DND-41 (cell line): ENCODE data around the gene MX1.
A peak's percentile ranks its signal among the peaks of the same experiment; 100 is the strongest.
"Not testable (repeated sequence)": the region's sequence is repeated elsewhere in the genome, so short reads cannot be mapped to it uniquely, and the experiment has no call there.

ENCODE experiments used
- ATAC-seq: fragments of 200-7000 bp; cut with Tn5 transposase; 3 replicates; pipeline ENCODE4 v1.9.1; 2021; ENCODE audit warnings: low read depth; ENCODE audit not compliant: insufficient read depth
- DNase-seq: peaks from one replicate; pipeline ENCODE4 v3.0.0-alpha.2; 2020
- H2AFZ ChIP-seq: 2 replicates; pipeline ENCODE4 v1.6.0; 2012; ENCODE audit warnings: low read depth, low read length
- H3K27ac ChIP-seq: 2 replicates; pipeline ENCODE4 v1.5.1; 2012; ENCODE audit warnings: low read length, inconsistent platforms
- H3K27me3 ChIP-seq: fragments of 200-600 bp; sonication (generic); 2 replicates; pipeline ENCODE4 v1.6.0; 2012; ENCODE audit warnings: low read length, mild to moderate bottlenecking, inconsistent platforms; ENCODE audit not compliant: insufficient read depth, poor library complexity
- H3K36me3 ChIP-seq: 2 replicates; pipeline ENCODE4 v1.5.1; 2012; ENCODE audit warnings: low read length, inconsistent platforms; ENCODE audit not compliant: insufficient read depth
- H3K4me1 ChIP-seq: 2 replicates; pipeline ENCODE4 v1.5.1; 2012; ENCODE audit warnings: mild to moderate bottlenecking, low read length; ENCODE audit not compliant: insufficient read depth
- H3K4me2 ChIP-seq: 2 replicates; pipeline ENCODE4 v1.6.0; 2012; ENCODE audit warnings: mild to moderate bottlenecking, moderate library complexity, low read length, inconsistent platforms; ENCODE audit not compliant: insufficient read depth
- H3K4me3 ChIP-seq, 2 experiments: fragments of 200-600 bp in 1 of 2; shearing (Covaris generic) in 1 of 2; 2 replicates each; pipeline ENCODE4 v1.5.1; 2012 to 2016; ENCODE audit warnings: inconsistent platforms in 2 of 2, low read length in 2 of 2, mild to moderate bottlenecking in 2 of 2, low read depth in 1 of 2, moderate library complexity in 1 of 2
- H3K79me2 ChIP-seq: 2 replicates; pipeline ENCODE4 v1.6.0; 2012; ENCODE audit warnings: low read length, inconsistent platforms; ENCODE audit not compliant: insufficient read depth
- H3K9ac ChIP-seq: 2 replicates; pipeline ENCODE4 v1.6.0; 2012; ENCODE audit warnings: low read depth, mild to moderate bottlenecking, inconsistent platforms, low read length, moderate library complexity
- H3K9me3 ChIP-seq: 2 replicates; pipeline ENCODE4 v1.5.1; 2012; ENCODE audit warnings: low read length, moderate library complexity, mild to moderate bottlenecking, inconsistent platforms; ENCODE audit not compliant: insufficient read depth, severe bottlenecking
- H4K20me1 ChIP-seq: 2 replicates; pipeline ENCODE4 v1.6.0; 2012; ENCODE audit warnings: low read length; ENCODE audit not compliant: insufficient read depth
- EZH2 ChIP-seq: IDR thresholded peaks from 3 replicates; pipeline ENCODE4 v1.6.1; 2012; ENCODE audit warnings: borderline replicate concordance, low read depth, mild to moderate bottlenecking, moderate library complexity, low read length, inconsistent platforms; ENCODE audit not compliant: severe bottlenecking
- TF ChIP-seq, protein P1 (sequence below): IDR thresholded peaks from 2 replicates; pipeline ENCODE4 v1.5.1; 2012; ENCODE audit warnings: borderline replicate concordance, low read length, moderate library complexity, mild to moderate bottlenecking; ENCODE audit not compliant: poor library complexity, severe bottlenecking; ENCODE audit errors: extremely low read depth

MX1 gene

DNA sequence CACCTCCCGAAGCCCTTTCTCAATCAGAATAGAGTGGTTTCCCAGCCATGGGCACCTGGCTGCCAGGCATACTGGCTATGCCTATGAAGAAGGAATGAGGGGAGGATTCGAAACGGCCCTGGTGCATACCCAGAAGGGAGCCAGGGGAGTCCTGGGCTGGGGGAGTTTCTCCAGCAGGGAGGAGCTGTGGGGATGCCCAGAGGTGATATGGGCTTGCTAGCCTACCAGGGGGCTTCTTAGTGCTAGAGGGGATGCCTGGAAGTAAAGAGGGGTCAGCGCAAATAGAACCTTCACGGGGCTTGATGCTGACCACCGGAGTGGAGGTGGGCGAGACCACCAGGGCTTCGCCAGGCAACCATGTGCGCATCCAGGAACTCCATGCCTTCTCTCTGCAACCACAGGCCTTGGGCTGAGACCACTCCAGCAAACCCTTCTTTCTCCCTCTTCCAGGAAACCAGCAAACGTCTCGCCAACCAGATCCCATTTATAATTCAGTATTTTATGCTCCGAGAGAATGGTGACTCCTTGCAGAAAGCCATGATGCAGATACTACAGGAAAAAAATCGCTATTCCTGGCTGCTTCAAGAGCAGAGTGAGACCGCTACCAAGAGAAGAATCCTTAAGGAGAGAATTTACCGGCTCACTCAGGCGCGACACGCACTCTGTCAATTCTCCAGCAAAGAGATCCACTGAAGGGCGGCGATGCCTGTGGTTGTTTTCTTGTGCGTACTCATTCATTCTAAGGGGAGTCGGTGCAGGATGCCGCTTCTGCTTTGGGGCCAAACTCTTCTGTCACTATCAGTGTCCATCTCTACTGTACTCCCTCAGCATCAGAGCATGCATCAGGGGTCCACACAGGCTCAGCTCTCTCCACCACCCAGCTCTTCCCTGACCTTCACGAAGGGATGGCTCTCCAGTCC lies 18.2 kb upstream of the MX1 start:
- H3K36me3 ChIP-seq: peaks cover 75% of the 10 kb centered on the region

DNA sequence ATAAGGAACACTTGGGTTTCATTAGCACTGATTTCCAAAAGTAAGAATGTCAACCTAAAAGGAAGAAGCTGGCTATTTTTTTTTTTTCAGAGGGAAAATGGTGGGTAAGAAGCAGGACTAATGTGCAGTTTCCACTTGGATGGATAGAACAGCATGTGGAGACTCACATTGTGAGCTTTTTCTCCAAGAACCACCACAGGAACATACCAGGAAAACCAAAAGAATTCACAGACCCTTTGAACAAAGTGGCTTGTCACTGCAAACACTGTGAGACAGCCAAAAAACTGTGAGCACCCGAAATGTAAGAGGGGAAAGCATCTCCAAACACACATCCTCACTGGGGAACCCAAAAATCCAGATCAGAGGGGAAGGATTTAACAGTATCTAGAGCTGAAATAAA lies 15.7 kb upstream of the MX1 start:
- Histone ChIP-seq H3K79me2 (no peaks in the 10 kb centered on the region), H3K4me1 (no peaks in the 10 kb centered on the region), H3K27me3 (no peaks in the 10 kb centered on the region), H3K9ac (no peak overlapping the region), H3K36me3 (peaks cover 53% of the 10 kb centered on the region), H3K4me3 (no peak overlapping the region), H3K27ac (no peak overlapping the region), H3K4me2 (no peak overlapping the region), H4K20me1 (no peaks in the 10 kb centered on the region), H2AFZ (no peak overlapping the region), H3K9me3 (peaks cover 4% of the 10 kb centered on the region)
- ATAC-seq (no peak), DNase-seq (no peak)
- TF ChIP-seq EZH2: no peak
- TF ChIP-seq, protein P1, sequence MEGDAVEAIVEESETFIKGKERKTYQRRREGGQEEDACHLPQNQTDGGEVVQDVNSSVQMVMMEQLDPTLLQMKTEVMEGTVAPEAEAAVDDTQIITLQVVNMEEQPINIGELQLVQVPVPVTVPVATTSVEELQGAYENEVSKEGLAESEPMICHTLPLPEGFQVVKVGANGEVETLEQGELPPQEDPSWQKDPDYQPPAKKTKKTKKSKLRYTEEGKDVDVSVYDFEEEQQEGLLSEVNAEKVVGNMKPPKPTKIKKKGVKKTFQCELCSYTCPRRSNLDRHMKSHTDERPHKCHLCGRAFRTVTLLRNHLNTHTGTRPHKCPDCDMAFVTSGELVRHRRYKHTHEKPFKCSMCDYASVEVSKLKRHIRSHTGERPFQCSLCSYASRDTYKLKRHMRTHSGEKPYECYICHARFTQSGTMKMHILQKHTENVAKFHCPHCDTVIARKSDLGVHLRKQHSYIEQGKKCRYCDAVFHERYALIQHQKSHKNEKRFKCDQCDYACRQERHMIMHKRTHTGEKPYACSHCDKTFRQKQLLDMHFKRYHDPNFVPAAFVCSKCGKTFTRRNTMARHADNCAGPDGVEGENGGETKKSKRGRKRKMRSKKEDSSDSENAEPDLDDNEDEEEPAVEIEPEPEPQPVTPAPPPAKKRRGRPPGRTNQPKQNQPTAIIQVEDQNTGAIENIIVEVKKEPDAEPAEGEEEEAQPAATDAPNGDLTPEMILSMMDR: no peak

More for the DNA sequence above, 18.2 kb upstream of the MX1 start:
- Histone ChIP-seq H3K9ac (no peak overlapping the region), H3K27me3 (no peaks in the 10 kb centered on the region), H3K4me1 (no peaks in the 10 kb centered on the region), H3K4me3 (no peak overlapping the region), H3K79me2 (no peaks in the 10 kb centered on the region), H3K4me2 (no peak overlapping the region), H2AFZ (no peak overlapping the region), H3K9me3 (peaks cover 4% of the 10 kb centered on the region), H4K20me1 (no peaks in the 10 kb centered on the region), H3K27ac (no peak overlapping the region)
- TF ChIP-seq EZH2: no peak
- TF ChIP-seq, protein P1: no peak
- no peak for ATAC-seq
- DNase-seq: no peak

DNA sequence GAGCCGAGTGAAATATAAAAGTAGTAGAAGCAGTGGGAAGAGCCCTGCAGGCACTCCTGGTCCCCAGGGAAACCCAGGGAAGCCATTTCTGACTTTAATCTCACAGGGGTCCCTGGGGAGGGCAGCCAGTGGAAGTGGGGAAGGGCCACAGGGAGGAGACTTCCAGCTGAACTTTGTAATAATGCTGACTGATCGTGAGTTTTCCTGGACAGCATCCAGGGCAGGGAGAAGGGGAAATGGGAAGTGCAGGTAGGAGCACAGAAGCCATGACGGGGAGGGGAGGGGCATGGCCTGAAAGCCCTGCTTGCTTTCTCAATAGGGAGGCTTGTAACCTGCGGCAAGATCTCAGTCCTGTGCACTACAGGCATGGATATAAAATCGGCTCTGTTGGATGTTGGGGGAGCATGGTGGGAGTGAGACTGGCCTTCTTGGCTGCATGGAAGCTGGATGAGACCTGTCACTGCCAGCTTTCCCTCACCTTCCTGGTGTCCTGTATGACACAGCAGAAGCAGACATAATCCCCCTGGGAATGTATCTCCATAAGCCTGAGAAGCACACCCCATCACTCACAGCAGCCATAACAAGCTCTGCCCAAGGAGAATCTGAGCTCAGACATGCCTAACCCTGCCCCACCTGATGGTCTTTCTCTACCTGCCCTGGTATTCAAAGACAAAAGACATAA lies 15.1 kb upstream of the MX1 start:
- H3K79me2 ChIP-seq: no peaks in the 10 kb centered on the region
- no peaks in the 10 kb centered on the region for H4K20me1 ChIP-seq
- no peak overlapping the region for H3K9ac ChIP-seq
- peaks cover 50% of the 10 kb centered on the region for H3K36me3 ChIP-seq
- no peak for ATAC-seq
- H3K4me3 ChIP-seq: no peak overlapping the region
- H2AFZ ChIP-seq: no peak overlapping the region
- H3K9me3 ChIP-seq: peaks cover 4% of the 10 kb centered on the region
- H3K4me2 ChIP-seq: no peak overlapping the region
- no peaks in the 10 kb centered on the region for H3K27me3 ChIP-seq
- no peaks in the 10 kb centered on the region for H3K4me1 ChIP-seq
- DNase-seq: no peak
- no peak for TF ChIP-seq EZH2
- H3K27ac ChIP-seq: no peak overlapping the region

DNA sequence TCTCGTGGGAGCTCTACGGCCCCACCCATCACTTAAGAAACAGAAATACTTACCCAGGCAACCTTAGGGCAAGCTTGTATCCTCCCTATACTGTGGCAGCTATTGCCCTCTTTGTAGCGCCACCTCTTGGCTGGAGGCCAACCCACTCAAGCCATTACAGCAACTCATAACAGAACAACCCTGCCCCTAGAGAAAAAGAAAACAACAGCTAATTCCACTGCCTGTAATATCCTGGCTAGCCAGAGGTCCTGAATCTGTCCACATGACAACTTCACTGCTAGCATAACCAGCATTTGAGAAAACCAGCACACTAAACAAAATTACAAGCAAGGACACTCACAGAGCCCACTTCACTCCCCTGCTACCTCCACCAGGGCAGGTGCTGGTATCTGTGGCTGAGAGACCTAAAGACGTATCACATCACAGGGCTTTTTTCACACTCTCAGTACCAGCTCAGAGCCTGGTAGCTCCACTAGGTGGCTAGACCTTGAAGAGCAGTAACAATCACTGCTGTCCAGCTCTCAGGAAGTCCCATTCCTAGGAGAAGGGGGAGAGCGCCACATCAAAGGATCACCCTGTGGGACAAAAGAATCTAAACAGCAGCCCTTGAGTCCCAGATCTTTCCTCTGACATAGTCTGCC lies 14.5 kb upstream of the MX1 start:
- Histone ChIP-seq H3K4me1 (no peaks in the 10 kb centered on the region), H3K4me3 (no peak overlapping the region), H2AFZ (no peak overlapping the region), H3K27ac (no peak overlapping the region), H3K79me2 (no peaks in the 10 kb centered on the region), H3K4me2 (no peak overlapping the region), H3K9ac (no peak overlapping the region), H3K27me3 (no peaks in the 10 kb centered on the region), H4K20me1 (no peaks in the 10 kb centered on the region), H3K36me3 (peaks cover 44% of the 10 kb centered on the region), H3K9me3 (peaks cover 4% of the 10 kb centered on the region)
- no peak for TF ChIP-seq EZH2
- TF ChIP-seq, protein P1: peak; percentile 24
- DNase-seq: no peak
- ATAC-seq: peak; percentile 61

DNA sequence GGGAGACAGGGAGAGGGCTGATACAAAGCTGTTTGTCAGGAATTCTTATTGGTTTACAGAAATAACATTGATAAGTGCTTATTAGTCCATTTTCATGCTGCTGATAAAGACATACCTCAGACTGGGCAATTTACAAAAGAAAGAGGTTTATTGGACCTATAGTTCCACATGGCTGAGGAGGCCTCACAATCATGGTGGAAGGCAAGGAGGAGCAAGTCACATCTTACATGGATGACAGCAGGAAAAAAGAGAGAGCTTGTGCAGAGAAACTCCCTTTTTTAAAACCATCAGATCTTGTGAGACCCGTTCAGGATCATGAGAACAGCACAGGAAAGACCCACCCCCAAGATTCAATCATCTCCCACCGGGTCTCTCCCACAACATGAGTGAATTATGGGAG lies 8.5 kb upstream of the MX1 start:
- peaks cover 15% of the 10 kb centered on the region for H3K4me1 ChIP-seq
- not testable (repeated sequence) for H3K4me2 ChIP-seq, H2AFZ ChIP-seq, DNase-seq, H3K36me3 ChIP-seq, H3K27me3 ChIP-seq, H3K9ac ChIP-seq, ATAC-seq, H3K4me3 ChIP-seq, H3K9me3 ChIP-seq, H4K20me1 ChIP-seq, H3K79me2 ChIP-seq, H3K27ac ChIP-seq
